Smooth muscle cell (in vitro differentiated cells): ENCODE results near the gene PHYHIPL. TPM values are rescaled to one million over a fixed set of nuclear protein-coding genes. Genes with fewer than 3 reads are reported as not detected.

ENCODE experiments used
- DNase-seq: peaks from one replicate; lab custom pipeline; 2025; ENCODE audit not compliant: unreplicated experiment; lab: John Stamatoyannopoulos, UW
- H2AFZ ChIP-seq: fragments of 200-600 bp; sonication (generic); 2 replicates; pipeline ENCODE4 v1.6.0; 2016; ENCODE audit warnings: antibody characterized with exemption, low read depth, mild to moderate bottlenecking
- H3F3A ChIP-seq: fragments of 200-600 bp; sonication (generic); 2 replicates; pipeline ENCODE4 v1.6.0; 2017; ENCODE audit warnings: antibody characterized with exemption, low read depth
- H3K27ac ChIP-seq: fragments of 200-600 bp; sonication (generic); 2 replicates; pipeline ENCODE4 v1.5.1; 2016; ENCODE audit warnings: low read depth, mild to moderate bottlenecking
- H3K27me3 ChIP-seq: fragments of 200-600 bp; sonication (generic); 2 replicates; pipeline ENCODE4 v1.6.1; 2016; ENCODE audit warnings: low read depth, mild to moderate bottlenecking
- H3K36me3 ChIP-seq: fragments of 200-600 bp; sonication (generic); 2 replicates; pipeline ENCODE4 v1.5.1; 2016; ENCODE audit warnings: low read depth
- H3K4me1 ChIP-seq: fragments of 200-600 bp; sonication (generic); 2 replicates; pipeline ENCODE4 v1.5.1; 2016; ENCODE audit warnings: low read depth
- H3K4me2 ChIP-seq: fragments of 200-600 bp; sonication (generic); 2 replicates; pipeline ENCODE4 v1.6.0; 2016; ENCODE audit warnings: mild to moderate bottlenecking
- H3K4me3 ChIP-seq: fragments of 200-600 bp; sonication (generic); 2 replicates; pipeline ENCODE4 v1.5.1; 2016; ENCODE audit warnings: mild to moderate bottlenecking
- H3K79me2 ChIP-seq: fragments of 200-600 bp; sonication (generic); 2 replicates; pipeline ENCODE4 v1.6.0; 2016; ENCODE audit warnings: low read depth, mild to moderate bottlenecking
- H3K9ac ChIP-seq: fragments of 200-600 bp; sonication (generic); 2 replicates; pipeline ENCODE4 v1.6.0; 2016; ENCODE audit warnings: low read depth
- H3K9me3 ChIP-seq: fragments of 200-600 bp; sonication (generic); replicated peaks from 2 replicates; pipeline ENCODE4 v1.5.1; 2016; ENCODE audit warnings: low read depth
- H4K20me1 ChIP-seq: fragments of 200-600 bp; sonication (generic); 2 replicates; pipeline ENCODE4 v1.6.0; 2016; ENCODE audit warnings: low read depth
- WGBS: methylation state at CpG from one replicate; pipeline ENCODE4 v1.1.7; 2016; ENCODE audit warnings: low lambda C conversion rate; 5-methylcytosine and 5-hydroxymethylcytosine counted together
- polyA plus RNA-seq: library from polyadenylated mRNA; unstranded; fragments of >200 nt; fragmentation: Nextera tagmentation; extraction: Ambion mirVana; gene quantifications from 2 replicates; pipeline ENCODE4 v1.2.1, GENCODE V29; 2016
- total RNA-seq: library from RNA; depleted of rRNA; stranded (reverse); fragments of >200 nt; gene quantifications from 2 replicates; pipeline ENCODE4 v1.2.3, GENCODE V29; 2014
- TF ChIP-seq, protein P1 (sequence below): fragments of 200-600 bp; sonication (generic); IDR thresholded peaks from 2 replicates; pipeline ENCODE4 v1.5.1; 2017; ENCODE audit warnings: borderline replicate concordance, mild to moderate bottlenecking, antibody characterized with exemption; ENCODE audit not compliant: insufficient read depth, poor library complexity, severe bottlenecking

Gene PHYHIPL
- total and polyA plus RNA-seq, 2 experiments from 2014 or later = 0.31 to 0.63 TPM

- Histone ChIP-seq H3K4me3 (no peak overlapping the region), H3K4me2 (no peak overlapping the region), H2AFZ (no peak overlapping the region), H4K20me1 (no peaks in the 10 kb centered on the region), H3F3A (no peaks in the 10 kb centered on the region), H3K4me1 (no peaks in the 10 kb centered on the region), H3K9me3 (no peaks in the 10 kb centered on the region), H3K9ac (no peak overlapping the region), H3K27me3 (no peaks in the 10 kb centered on the region), H3K27ac (no peak overlapping the region), H3K79me2 (no peaks in the 10 kb centered on the region), H3K36me3 (no peaks in the 10 kb centered on the region)
- DNase-seq = no peak
- TF ChIP-seq, protein P1, sequence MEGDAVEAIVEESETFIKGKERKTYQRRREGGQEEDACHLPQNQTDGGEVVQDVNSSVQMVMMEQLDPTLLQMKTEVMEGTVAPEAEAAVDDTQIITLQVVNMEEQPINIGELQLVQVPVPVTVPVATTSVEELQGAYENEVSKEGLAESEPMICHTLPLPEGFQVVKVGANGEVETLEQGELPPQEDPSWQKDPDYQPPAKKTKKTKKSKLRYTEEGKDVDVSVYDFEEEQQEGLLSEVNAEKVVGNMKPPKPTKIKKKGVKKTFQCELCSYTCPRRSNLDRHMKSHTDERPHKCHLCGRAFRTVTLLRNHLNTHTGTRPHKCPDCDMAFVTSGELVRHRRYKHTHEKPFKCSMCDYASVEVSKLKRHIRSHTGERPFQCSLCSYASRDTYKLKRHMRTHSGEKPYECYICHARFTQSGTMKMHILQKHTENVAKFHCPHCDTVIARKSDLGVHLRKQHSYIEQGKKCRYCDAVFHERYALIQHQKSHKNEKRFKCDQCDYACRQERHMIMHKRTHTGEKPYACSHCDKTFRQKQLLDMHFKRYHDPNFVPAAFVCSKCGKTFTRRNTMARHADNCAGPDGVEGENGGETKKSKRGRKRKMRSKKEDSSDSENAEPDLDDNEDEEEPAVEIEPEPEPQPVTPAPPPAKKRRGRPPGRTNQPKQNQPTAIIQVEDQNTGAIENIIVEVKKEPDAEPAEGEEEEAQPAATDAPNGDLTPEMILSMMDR = no peak
- WGBS = 92% methylated on average over 1 of the region's 1 CpG
Observed at GRCh38 chr10:59244871-59245270, 68.4 kb downstream of the PHYHIPL start.

GRCh38 chr10:59245686-59246085 is 69.2 kb downstream of the PHYHIPL start:
- 100% methylated on average over 1 of the region's 1 CpG for WGBS
- Histone ChIP-seq H4K20me1 (no peaks in the 10 kb centered on the region), H3K4me3 (no peak overlapping the region), H3K36me3 (no peaks in the 10 kb centered on the region), H3K27ac (no peak overlapping the region), H3K79me2 (no peaks in the 10 kb centered on the region), H3K9ac (no peak overlapping the region), H3F3A (no peaks in the 10 kb centered on the region), H3K4me1 (no peaks in the 10 kb centered on the region), H3K27me3 (no peaks in the 10 kb centered on the region), H3K4me2 (no peak overlapping the region), H3K9me3 (no peaks in the 10 kb centered on the region), H2AFZ (no peak overlapping the region)
- TF ChIP-seq, protein P1 = no peak
- no peak for DNase-seq

GRCh38 chr10:59252491-59252890 is 76.0 kb downstream of the PHYHIPL start:
- no peak for DNase-seq
- Histone ChIP-seq H3K9me3 (no peaks in the 10 kb centered on the region), H3K4me3 (no peak overlapping the region), H4K20me1 (no peaks in the 10 kb centered on the region), H3K9ac (no peak overlapping the region), H3K4me1 (no peaks in the 10 kb centered on the region), H3K36me3 (no peaks in the 10 kb centered on the region), H2AFZ (no peak overlapping the region), H3K79me2 (no peaks in the 10 kb centered on the region), H3K27me3 (peaks cover 12% of the 10 kb centered on the region), H3K4me2 (no peak overlapping the region), H3F3A (no peaks in the 10 kb centered on the region), H3K27ac (no peak overlapping the region)
- TF ChIP-seq, protein P1 = no peak

DNA sequence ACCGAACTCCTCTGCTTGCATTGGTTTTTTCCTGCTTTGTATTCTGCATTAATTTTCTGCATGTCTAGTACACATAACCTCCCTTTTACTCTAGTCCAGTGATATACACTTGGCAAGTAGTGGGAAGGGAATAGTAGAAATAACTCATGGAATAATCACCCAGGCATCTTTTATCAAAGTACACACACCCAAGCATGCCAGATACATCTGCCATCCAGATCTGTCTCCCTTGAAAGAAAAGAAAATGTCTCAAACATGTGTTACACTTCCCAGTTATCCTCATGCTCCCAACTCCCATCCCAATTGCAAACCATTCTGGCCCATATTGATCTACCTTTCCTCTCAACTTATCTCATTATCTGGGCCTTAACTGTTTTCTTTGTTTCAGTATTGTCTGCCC is 79.0 kb downstream of the PHYHIPL start:
- Histone ChIP-seq H3K4me1 (no peaks in the 10 kb centered on the region), H3K4me3 (no peak overlapping the region), H3K9me3 (no peaks in the 10 kb centered on the region), H3F3A (no peaks in the 10 kb centered on the region), H2AFZ (no peak overlapping the region), H4K20me1 (no peaks in the 10 kb centered on the region), H3K9ac (no peak overlapping the region), H3K4me2 (no peak overlapping the region), H3K27ac (no peak overlapping the region), H3K79me2 (no peaks in the 10 kb centered on the region), H3K36me3 (no peaks in the 10 kb centered on the region), H3K27me3 (peaks cover 12% of the 10 kb centered on the region)
- TF ChIP-seq, protein P1 = no peak
- 89% methylated on average over 1 of the region's 1 CpG for WGBS
- no peak for DNase-seq
